Thoracic aorta (tissue), 2 donors: Measurements from ENCODE around the gene RFX3. TPM values are rescaled to one million over a fixed set of nuclear protein-coding genes. Genes with fewer than 3 reads are reported as not detected.

ENCODE experiments used
- ATAC-seq: fragments of 150-250 bp; one replicate; pipeline ENCODE4 v1.8.0; 2017; ENCODE audit warnings: low read depth; ENCODE audit not compliant: insufficient number of reproducible peaks, low FRiP score
- DNase-seq: peaks from one replicate; pipeline ENCODE4 v3.0.0-alpha.2; 2020; ENCODE audit warnings: low spot score
- H3K27ac ChIP-seq, 2 donors: fragments of 200-600 bp; sonication (generic); 1 replicate in 1 of 2; 2 replicates in 1 of 2; pipeline ENCODE4 v1.5.1; 2016; ENCODE audit warnings: mild to moderate bottlenecking in 2 of 2, moderate library complexity in 2 of 2
- H3K27me3 ChIP-seq: fragments of 200-600 bp; sonication (generic); replicated peaks from 2 replicates; pipeline ENCODE4 v1.6.0; 2016; ENCODE audit warnings: mild to moderate bottlenecking; ENCODE audit not compliant: insufficient read depth
- H3K36me3 ChIP-seq: fragments of 200-600 bp; sonication (generic); one replicate; pipeline ENCODE4 v1.5.1; 2016
- H3K4me1 ChIP-seq, 2 donors: fragments of 200-600 bp; sonication (generic); 1 replicate in 1 of 2; 2 replicates in 1 of 2; pipeline versions ENCODE4 v1.5.1 to v1.6.0; 2016; ENCODE audit warnings: low read depth in 2 of 2, mild to moderate bottlenecking in 1 of 2; ENCODE audit not compliant: control insufficient read depth in 1 of 2
- H3K4me3 ChIP-seq: fragments of 200-600 bp; sonication (generic); 2 replicates; pipeline ENCODE4 v1.5.1; 2016; ENCODE audit warnings: mild to moderate bottlenecking
- H3K9me3 ChIP-seq: fragments of 200-600 bp; sonication (generic); 2 replicates; pipeline ENCODE4 v1.5.1; 2016
- total RNA-seq, 2 donors: library from RNA; depleted of rRNA; stranded (reverse); fragments of >200 nt; gene quantifications; one replicate each; pipeline versions ENCODE4 v1.1.0 to v1.2.3, GENCODE V29; 2016
- TF ChIP-seq, protein P1 (sequence below): fragments of 200-600 bp; sonication (generic); IDR thresholded peaks from one replicate; pipeline ENCODE4 v1.5.1; 2019; ENCODE audit warnings: antibody characterized with exemption

RFX3 gene
- total RNA-seq, 2 donors from 2014 or later, result 2.6 to 15.6 TPM

DNA sequence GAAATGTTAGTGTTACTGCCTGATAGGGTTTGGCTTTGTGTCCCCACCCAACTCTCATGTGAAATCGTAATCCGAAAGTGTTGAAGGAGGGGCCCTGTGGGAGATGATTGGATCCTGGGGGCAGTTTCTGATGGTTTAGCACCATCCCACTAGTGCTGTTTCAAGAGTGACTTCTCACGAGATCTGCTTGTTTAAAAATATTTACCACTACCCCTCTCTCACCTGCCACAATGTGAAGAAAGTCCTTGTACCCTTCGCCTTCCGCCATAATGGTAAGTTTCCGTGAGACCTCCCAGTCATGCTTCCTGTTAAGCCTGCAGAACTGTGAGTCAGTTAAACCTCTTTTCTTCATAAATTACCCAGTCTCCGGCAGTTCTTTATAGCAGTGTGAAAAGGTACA, 2.6 kb upstream of the RFX3 start:
- Histone ChIP-seq H3K36me3 (no peaks in the 10 kb centered on the region), H3K4me3 (peak overlapping the region; percentile 38), H3K27me3 (no peaks in the 10 kb centered on the region), H3K9me3 (no peaks in the 10 kb centered on the region), H3K27ac (no peak overlapping the region), H3K4me1 (peaks cover 6 to 20% of the 10 kb centered on the region in 2 donors)
- no peak for ATAC-seq
- TF ChIP-seq, protein P1, sequence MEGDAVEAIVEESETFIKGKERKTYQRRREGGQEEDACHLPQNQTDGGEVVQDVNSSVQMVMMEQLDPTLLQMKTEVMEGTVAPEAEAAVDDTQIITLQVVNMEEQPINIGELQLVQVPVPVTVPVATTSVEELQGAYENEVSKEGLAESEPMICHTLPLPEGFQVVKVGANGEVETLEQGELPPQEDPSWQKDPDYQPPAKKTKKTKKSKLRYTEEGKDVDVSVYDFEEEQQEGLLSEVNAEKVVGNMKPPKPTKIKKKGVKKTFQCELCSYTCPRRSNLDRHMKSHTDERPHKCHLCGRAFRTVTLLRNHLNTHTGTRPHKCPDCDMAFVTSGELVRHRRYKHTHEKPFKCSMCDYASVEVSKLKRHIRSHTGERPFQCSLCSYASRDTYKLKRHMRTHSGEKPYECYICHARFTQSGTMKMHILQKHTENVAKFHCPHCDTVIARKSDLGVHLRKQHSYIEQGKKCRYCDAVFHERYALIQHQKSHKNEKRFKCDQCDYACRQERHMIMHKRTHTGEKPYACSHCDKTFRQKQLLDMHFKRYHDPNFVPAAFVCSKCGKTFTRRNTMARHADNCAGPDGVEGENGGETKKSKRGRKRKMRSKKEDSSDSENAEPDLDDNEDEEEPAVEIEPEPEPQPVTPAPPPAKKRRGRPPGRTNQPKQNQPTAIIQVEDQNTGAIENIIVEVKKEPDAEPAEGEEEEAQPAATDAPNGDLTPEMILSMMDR, result no peak
- DNase-seq, result no peak

DNA sequence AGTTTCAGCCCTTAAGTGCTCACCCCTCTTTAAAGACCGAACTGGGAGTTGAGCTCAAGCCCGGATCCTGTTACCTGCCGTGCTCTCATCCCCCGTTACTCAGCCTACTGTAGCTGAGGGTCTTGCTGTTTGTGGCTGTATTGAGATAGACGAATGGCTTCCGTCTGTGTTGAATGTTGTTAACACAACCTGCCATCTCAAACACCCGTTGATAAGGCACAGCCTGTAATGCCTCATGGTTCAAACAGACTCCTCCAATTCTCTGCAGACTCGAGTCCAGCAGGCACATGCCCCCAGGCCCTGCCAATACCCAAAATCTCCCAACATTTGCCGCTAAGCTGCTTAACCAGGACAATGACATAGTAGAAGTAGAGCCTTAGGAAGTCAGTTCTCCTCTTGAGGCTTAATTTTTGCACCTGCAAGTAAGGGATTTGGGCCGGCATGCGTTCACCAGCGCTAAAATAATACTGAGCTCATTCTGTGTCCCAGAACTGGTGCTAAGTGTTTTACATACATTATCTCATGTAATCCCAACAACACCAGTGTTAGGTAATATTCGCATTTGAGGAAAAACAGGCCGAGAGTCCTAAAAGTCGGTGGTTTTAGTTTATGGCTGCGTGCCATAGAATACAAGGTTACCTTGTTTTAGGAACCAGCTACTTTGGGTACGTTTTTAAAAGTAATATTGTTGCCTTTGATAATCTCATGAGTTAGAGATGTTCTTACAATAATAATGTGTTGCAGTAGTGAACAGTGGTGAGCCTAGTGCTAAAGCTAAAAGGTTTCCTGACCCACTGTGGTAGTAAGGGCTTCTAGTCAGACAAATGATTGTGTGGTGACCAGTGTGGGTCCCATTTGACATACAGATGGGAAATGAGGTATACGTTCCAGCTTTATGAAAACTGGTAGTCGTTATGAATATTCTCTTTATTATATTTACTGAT, 1.5 kb upstream of the RFX3 start:
- TF ChIP-seq, protein P1, result no peak
- DNase-seq (no peak), ATAC-seq (no peak)

DNA sequence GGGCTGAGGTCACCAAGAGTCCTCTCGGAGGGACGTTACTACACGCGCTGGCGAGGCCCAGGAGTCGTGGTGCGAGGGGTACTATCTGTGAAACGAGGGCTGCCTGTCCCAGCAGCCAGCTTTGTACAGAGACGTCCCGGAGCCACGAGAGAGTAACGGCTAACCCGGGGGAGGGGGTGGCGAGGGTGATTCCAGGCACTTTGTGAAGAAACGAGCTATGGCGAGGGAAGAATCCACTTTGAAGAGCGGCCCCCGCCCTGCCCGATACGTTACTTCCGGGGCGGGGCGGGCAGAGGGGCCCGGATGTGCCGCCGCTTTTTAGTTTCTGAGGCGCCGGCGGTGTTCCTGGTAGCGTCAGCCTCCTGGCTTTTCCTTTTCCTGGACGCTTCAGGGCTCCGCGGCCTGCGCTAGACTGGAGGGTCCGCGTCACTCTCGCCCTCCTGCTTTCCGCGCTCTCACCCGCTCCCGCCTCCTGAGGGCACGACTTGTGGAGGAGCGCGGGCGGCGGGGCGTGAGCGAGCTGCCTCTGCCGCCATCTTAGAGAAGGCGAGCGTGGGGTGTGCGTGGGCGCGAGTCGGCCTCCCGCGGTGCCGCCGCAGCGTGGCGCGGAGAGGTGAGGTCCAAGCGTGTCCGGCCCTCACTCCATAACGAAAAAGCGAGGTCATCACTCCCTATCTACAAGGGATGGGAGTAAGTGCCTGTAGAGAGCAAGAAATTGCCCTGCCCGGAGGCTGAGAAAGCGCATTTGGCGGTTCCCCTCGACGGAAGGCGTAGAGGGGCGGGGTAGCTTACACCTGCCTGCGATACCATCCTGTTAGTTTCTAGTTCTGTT, 580 bp upstream of the RFX3 start:
- peaks cover 6 to 20% of the 10 kb centered on the region in 2 donors for H3K4me1 ChIP-seq

More for the DNA sequence above, 1.5 kb upstream of the RFX3 start:
- peaks cover 6 to 20% of the 10 kb centered on the region in 2 donors for H3K4me1 ChIP-seq
- H3K4me3 ChIP-seq, result peak overlapping the region; percentile 88
- peak overlapping the region; percentile 100 for H3K27ac ChIP-seq
- H3K9me3 ChIP-seq, result no peaks in the 10 kb centered on the region
- H3K27me3 ChIP-seq, result no peaks in the 10 kb centered on the region
- no peaks in the 10 kb centered on the region for H3K36me3 ChIP-seq

DNA sequence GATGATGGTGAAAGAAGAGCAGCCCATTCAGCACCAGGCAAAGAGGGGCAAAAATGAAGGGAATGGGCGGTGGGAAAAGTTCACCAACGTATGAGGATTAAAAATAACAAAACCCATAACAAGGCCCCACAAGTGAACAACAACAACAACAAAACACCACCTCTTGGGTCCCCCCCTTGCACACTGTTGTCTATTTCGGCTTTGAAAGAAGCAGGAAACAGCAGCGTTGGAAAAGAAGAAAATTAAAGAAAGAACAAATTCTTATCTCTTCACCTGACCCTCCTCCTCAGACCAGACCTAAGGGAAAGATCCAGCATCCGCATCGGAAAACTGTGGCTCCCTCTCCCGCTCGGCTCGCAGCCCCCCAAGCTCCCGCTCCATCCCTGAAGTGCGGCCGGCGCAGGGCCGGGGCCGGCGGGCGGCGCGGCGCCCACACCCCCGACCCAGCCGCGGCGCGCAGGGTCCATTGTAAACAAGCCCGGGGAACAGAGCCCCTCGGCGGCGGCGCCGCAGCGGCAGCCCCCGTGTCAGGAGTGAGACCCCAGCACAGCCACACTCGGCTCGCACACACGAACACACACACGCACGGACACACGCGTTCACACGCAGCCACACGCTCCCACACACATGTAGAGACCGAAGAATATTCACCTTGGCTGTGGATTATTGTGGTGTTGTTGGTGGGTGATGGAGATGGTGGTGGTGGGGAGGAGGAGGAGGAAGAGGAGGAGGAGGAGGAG, 535 bp downstream of the RFX3 start:
- Histone ChIP-seq H3K27ac (peak overlapping the region; percentile 100), H3K27me3 (no peaks in the 10 kb centered on the region), H3K4me1 (peaks cover 6 to 20% of the 10 kb centered on the region in 2 donors), H3K36me3 (no peaks in the 10 kb centered on the region), H3K9me3 (no peaks in the 10 kb centered on the region), H3K4me3 (peak overlapping the region; percentile 88)
- TF ChIP-seq, protein P1, result no peak
- no peak for ATAC-seq
- no peak for DNase-seq

More for the DNA sequence above, 580 bp upstream of the RFX3 start:
- TF ChIP-seq, protein P1, result no peak
- Histone ChIP-seq H3K27ac (peak overlapping the region; percentile 100), H3K4me3 (peak overlapping the region; percentile 88), H3K27me3 (no peaks in the 10 kb centered on the region), H3K36me3 (no peaks in the 10 kb centered on the region), H3K9me3 (no peaks in the 10 kb centered on the region)
- DNase-seq (peak; percentile 26), ATAC-seq (peak; percentile 81)
